Activated gamma-delta T cell treated with anti-CD3 and anti-CD28 coated beads, Interleukin-2, amount 50 U/mL, for 16 hours (primary cell): Measurements from ENCODE around the gene MTREX.
A peak's percentile ranks its signal among the peaks of the same experiment; 100 is the strongest.
"Not testable (repeated sequence)": the region's sequence is repeated elsewhere in the genome, so short reads cannot be mapped to it uniquely, and the experiment has no call there.

Experiments used
- DNase-seq: peaks from one replicate; pipeline ENCODE4 v3.0.0-alpha.2; 2020; ENCODE audit warnings: low read depth

Gene MTREX

GRCh38 chr5:55307383-55308253, at the start of gene MTREX, which contains the start of gene DHX29:
Gene MTREX, plus strand, starts transcription at chr5:55307989. Its CDS starts 25 bp downstream, at chr5:55308014.
Gene DHX29, minus strand, starts transcription at chr5:55307694. Its CDS starts 121 bp downstream, at chr5:55307573.
- DNase-seq = peak; percentile 79

GRCh38 chr5:55258339-55258738, 49.5 kb upstream of the MTREX start:
- no peak for DNase-seq

GRCh38 chr5:55276771-55277170, 31.0 kb upstream of the MTREX start:
- DNase-seq = no peak

- DNase-seq = no peak
These were observed 29.0 kb upstream of the MTREX start for GRCh38 chr5:55278778-55279177.

GRCh38 chr5:55286411-55286933, 21.3 kb upstream of the MTREX start:
- DNase-seq = no peak

GRCh38 chr5:55289808-55290207, 18.0 kb upstream of the MTREX start:
- no peak for DNase-seq

- no peak for DNase-seq
These were observed 16.8 kb upstream of the MTREX start for GRCh38 chr5:55290991-55291390.

GRCh38 chr5:55294935-55295334, 12.9 kb upstream of the MTREX start:
- no peak for DNase-seq

- no peak for DNase-seq
These were observed 6.9 kb upstream of the MTREX start for GRCh38 chr5:55300890-55301289.

- no peak for DNase-seq
These were observed 4.5 kb upstream of the MTREX start for GRCh38 chr5:55303238-55303690.

GRCh38 chr5:55304584-55304983, 3.2 kb upstream of the MTREX start:
- no peak for DNase-seq

- no peak for DNase-seq
These were observed 2.4 kb upstream of the MTREX start for GRCh38 chr5:55305345-55305744.

- DNase-seq = no peak
These were observed 977 bp upstream of the MTREX start for GRCh38 chr5:55306641-55307382.

- no peak for DNase-seq
These were observed 556 bp downstream of the MTREX start for GRCh38 chr5:55308254-55308836.

- no peak for DNase-seq
These were observed 6.3 kb downstream of the MTREX start for GRCh38 chr5:55313870-55314617.

GRCh38 chr5:55316289-55316688, 8.5 kb downstream of the MTREX start:
- no peak for DNase-seq

GRCh38 chr5:55316837-55317236, 9.0 kb downstream of the MTREX start:
- DNase-seq = no peak

- DNase-seq = not testable (repeated sequence)
These were observed 10.4 kb downstream of the MTREX start for GRCh38 chr5:55318237-55318636.

GRCh38 chr5:55319491-55319890, 11.7 kb downstream of the MTREX start:
- no peak for DNase-seq

- no peak for DNase-seq
These were observed 12.8 kb downstream of the MTREX start for GRCh38 chr5:55320571-55320970.

- DNase-seq = no peak
These were observed 16.2 kb downstream of the MTREX start for GRCh38 chr5:55324006-55324405.
